KOPT-K1 (cell line): ENCODE results near the gene NECTIN1.

Source experiments
- H3K27ac ChIP-seq: fragments of 200-600 bp; sonication (generic); 2 replicates; pipeline ENCODE4 v1.5.1; 2016; ENCODE audit warnings: antibody characterized with exemption, mild to moderate bottlenecking, low read depth, low read length; ENCODE audit not compliant: poor library complexity, severe bottlenecking
- H3K36me3 ChIP-seq: fragments of 200-600 bp; sonication (generic); 2 replicates; pipeline ENCODE4 v1.5.1; 2017; ENCODE audit warnings: antibody characterized with exemption, mild to moderate bottlenecking, low read length, moderate library complexity; ENCODE audit not compliant: insufficient read depth
- H3K9me3 ChIP-seq: fragments of 200-600 bp; sonication (generic); 2 replicates; pipeline ENCODE4 v1.5.1; 2017; ENCODE audit warnings: antibody characterized with exemption, low read length, mild to moderate bottlenecking; ENCODE audit not compliant: insufficient read depth, poor library complexity, severe bottlenecking

Gene NECTIN1

GRCh38 chr11:119714590-119714989 is 14.4 kb downstream of the NECTIN1 start:
- Histone ChIP-seq H3K36me3 (no peaks in the 10 kb centered on the region), H3K9me3 (no peaks in the 10 kb centered on the region), H3K27ac (no peak overlapping the region)

DNA sequence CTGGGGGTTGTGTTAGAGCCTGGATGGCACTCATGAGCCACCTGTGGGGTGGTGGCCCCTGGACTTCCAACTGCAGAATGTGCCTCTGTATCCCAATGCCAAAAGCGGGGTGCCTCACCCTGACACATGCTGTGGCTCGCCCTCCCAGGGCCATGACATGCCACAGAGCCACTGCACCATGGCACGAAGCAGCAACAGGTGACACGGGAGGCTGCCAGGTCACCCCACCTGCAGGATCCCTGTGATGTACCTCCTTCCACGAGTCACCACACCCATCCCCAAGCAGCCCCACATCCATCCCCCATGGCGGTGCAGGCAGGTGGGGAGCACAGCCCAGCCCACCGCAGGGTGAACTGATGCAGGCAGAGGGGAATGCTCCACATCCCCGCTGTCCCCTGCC is 14.8 kb downstream of the NECTIN1 start:
- no peak overlapping the region for H3K27ac ChIP-seq
- H3K36me3 ChIP-seq = no peaks in the 10 kb centered on the region
- no peaks in the 10 kb centered on the region for H3K9me3 ChIP-seq

DNA sequence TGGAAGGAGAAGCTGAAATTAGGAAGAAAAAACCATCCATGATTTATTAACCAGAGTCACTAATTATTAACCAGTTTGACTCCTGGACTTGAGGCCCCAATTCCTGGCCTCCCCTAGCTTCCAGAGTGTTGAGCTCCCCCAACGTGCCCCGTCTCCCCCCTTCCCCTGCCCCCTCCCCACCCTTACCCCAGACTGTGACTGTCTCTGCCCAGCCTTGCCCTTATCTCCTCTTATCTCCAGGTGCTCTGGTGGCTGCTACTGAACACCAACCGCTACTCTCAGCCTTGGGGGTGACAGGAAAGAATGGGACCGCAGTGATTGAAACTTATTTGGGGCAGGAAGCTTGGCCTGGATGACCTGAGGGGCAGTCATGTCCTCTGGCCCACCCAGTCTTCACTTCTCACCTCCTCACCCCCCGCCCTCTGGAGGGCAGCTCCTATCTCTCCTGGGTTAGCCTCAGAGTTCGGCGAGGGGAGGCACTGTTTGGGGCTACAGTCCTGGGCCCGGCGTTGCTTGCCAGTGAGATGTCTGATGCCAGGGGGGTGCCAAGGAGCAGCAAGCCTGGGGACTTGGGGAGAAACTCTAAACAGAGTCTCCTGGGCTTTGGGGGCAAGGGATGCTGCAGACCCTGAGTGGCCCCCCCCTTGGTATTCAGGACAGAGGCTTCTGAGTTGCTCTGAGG is 15.5 kb downstream of the NECTIN1 start:
- H3K27ac ChIP-seq = no peak overlapping the region
- H3K36me3 ChIP-seq = no peaks in the 10 kb centered on the region
- H3K9me3 ChIP-seq = no peaks in the 10 kb centered on the region

DNA sequence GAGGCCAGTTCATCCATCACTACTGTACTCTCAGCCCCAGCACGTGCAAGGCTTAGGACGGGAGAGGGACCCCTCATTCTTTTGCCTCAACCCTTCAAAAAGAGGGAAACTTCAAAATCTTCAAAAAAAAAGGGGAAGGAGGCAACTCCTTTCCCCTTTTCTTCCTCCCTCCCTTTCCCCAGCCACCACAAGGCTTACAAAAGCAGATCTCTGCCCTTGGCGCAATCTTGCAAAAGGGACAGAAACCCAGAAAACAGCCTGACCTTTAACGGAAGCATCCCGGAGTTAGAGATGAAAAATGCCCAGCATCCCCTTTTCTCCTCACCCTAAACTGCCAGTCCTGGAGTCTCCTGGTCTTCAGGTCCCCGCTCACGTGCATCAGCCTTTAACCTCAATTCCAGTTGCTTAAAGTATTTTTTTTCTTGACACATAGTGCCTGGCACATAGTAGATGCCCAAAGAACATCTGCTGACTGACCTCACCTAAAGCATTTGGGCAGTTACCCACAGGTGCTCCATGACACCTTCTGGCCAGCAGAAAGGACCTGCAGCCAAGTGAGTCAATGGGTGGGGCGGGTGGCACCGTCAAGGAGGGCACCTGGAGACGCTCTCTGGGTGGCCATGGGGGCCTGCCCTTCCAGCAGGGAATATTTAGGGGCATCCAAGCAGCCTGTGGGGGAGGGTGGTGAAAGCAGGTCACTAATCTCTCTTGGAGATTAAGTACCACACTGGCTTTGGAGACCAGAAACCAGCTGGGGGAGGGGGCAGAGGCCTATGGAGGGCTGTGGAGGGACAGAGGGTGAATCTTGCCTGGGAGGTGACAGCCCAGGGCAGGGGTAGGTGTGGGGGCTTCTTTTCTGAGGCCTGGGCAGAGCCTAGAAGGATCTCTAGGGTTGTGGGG is 16.3 kb downstream of the NECTIN1 start:
- no peaks in the 10 kb centered on the region for H3K9me3 ChIP-seq
- no peak overlapping the region for H3K27ac ChIP-seq
- no peaks in the 10 kb centered on the region for H3K36me3 ChIP-seq

GRCh38 chr11:119712006-119712405 is 17.0 kb downstream of the NECTIN1 start:
- no peak overlapping the region for H3K27ac ChIP-seq
- H3K9me3 ChIP-seq = no peaks in the 10 kb centered on the region
- H3K36me3 ChIP-seq = no peaks in the 10 kb centered on the region

DNA sequence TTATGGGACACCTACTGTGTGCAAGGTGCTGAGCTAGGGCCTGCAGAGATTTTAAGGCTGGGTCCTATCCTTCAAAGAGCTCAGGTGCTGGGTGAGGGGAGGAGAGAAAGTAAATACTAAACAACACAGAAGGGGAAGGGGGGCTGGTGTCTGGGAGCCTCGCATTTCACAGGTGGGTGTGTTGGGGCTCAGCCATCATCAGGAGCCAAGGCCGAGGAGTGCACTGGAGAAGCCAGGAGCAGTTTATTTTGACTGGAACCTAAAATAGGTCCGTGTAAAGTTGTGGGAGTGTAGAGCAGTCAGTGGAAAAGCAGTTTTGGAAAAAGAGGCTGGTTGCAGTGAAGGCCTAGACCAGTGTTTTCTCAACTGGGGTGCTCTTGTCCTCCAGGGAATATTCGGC is 17.5 kb downstream of the NECTIN1 start:
- no peaks in the 10 kb centered on the region for H3K9me3 ChIP-seq
- H3K36me3 ChIP-seq = no peaks in the 10 kb centered on the region
- no peak overlapping the region for H3K27ac ChIP-seq

GRCh38 chr11:119710417-119710816 is 18.6 kb downstream of the NECTIN1 start:
- no peaks in the 10 kb centered on the region for H3K36me3 ChIP-seq
- no peaks in the 10 kb centered on the region for H3K9me3 ChIP-seq
- no peak overlapping the region for H3K27ac ChIP-seq

GRCh38 chr11:119709638-119710346 is 19.2 kb downstream of the NECTIN1 start:
- no peak overlapping the region for H3K27ac ChIP-seq
- no peaks in the 10 kb centered on the region for H3K36me3 ChIP-seq
- no peaks in the 10 kb centered on the region for H3K9me3 ChIP-seq

- no peaks in the 10 kb centered on the region for H3K9me3 ChIP-seq
- H3K36me3 ChIP-seq = no peaks in the 10 kb centered on the region
- H3K27ac ChIP-seq = no peak overlapping the region
Observed at GRCh38 chr11:119709171-119709570, 19.8 kb downstream of the NECTIN1 start.

- H3K36me3 ChIP-seq = no peaks in the 10 kb centered on the region
- H3K27ac ChIP-seq = no peak overlapping the region
- no peaks in the 10 kb centered on the region for H3K9me3 ChIP-seq
Observed at GRCh38 chr11:119708384-119708783, 20.6 kb downstream of the NECTIN1 start.

- Histone ChIP-seq H3K36me3 (no peaks in the 10 kb centered on the region), H3K27ac (no peak overlapping the region), H3K9me3 (no peaks in the 10 kb centered on the region)
Observed at GRCh38 chr11:119706887-119707286, 22.1 kb downstream of the NECTIN1 start.

GRCh38 chr11:119706029-119706428 is 23.0 kb downstream of the NECTIN1 start:
- Histone ChIP-seq H3K36me3 (no peaks in the 10 kb centered on the region), H3K27ac (no peak overlapping the region), H3K9me3 (no peaks in the 10 kb centered on the region)

DNA sequence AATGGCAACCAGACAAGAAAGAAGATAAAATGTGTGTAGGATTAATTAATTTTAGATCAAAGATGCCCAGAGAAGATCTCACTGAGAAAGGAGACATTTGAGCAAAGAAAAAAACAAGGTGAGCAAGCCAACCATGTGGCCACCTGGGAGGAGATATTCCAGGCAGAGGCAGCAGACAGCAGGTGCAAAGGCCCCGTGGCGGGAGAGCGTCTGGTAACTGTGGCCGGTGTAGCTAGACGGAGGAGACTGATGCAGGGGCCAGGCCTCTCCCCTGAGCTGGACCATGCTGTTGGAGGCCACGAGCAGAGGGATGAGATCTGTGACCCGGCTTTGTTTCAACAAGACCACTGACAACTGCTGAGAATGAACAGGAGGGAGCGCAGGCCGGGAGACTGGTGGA is 23.6 kb downstream of the NECTIN1 start:
- no peak overlapping the region for H3K27ac ChIP-seq
- H3K36me3 ChIP-seq = no peaks in the 10 kb centered on the region
- H3K9me3 ChIP-seq = no peaks in the 10 kb centered on the region

GRCh38 chr11:119704849-119705248 is 24.2 kb downstream of the NECTIN1 start:
- Histone ChIP-seq H3K36me3 (no peaks in the 10 kb centered on the region), H3K9me3 (no peaks in the 10 kb centered on the region), H3K27ac (no peak overlapping the region)
